HepG2 (cell line): Measurements from ENCODE around the gene HELZ. TPM values are rescaled to one million over a fixed set of nuclear protein-coding genes. Genes with fewer than 3 reads are reported as not detected.

Source experiments
- AKNA ChIP-seq: sonication (generic); formaldehyde crosslinking; IDR thresholded peaks from 2 replicates; pipeline ENCODE4 v1.4.0; 2020; ENCODE audit warnings: missing genetic modification reagents, borderline replicate concordance
- ARNT ChIP-seq: fragments of 450-650 bp; IDR thresholded peaks from 2 replicates; pipeline ENCODE4 v1.6.1; 2017
- ARNT2 ChIP-seq: sonication (generic); formaldehyde crosslinking; IDR thresholded peaks from 2 replicates; pipeline ENCODE4 v1.8.0; 2022; ENCODE audit warnings: mild to moderate bottlenecking, low read depth, missing genetic modification reagents, moderate library complexity
- CBFB ChIP-seq: sonication (generic); formaldehyde crosslinking; IDR thresholded peaks from 2 replicates; pipeline ENCODE4 v1.4.0; 2020; ENCODE audit warnings: missing genetic modification reagents
- CTCF ChIP-seq: sonication (generic); formaldehyde crosslinking; IDR thresholded peaks from 2 replicates; pipeline ENCODE4 v1.5.0; 2020; ENCODE audit warnings: mild to moderate bottlenecking, missing genetic modification reagents, moderate library complexity
- FOXP1 ChIP-seq, 2 experiments: fragments of 450-650 bp in 1 of 2; IDR thresholded peaks; 2 replicates each; pipeline ENCODE4 v1.6.1; 2017 to 2018; ENCODE audit warnings: antibody characterized with exemption in 1 of 2
- HNF4A ChIP-seq: sonication (generic); formaldehyde crosslinking; IDR thresholded peaks from 2 replicates; pipeline ENCODE4 v1.4.0; 2020; ENCODE audit warnings: missing genetic modification reagents
- NCOA2 ChIP-seq: sonication (generic); formaldehyde crosslinking; IDR thresholded peaks from 2 replicates; pipeline ENCODE4 v1.8.0; 2022; ENCODE audit warnings: inconsistent platforms
- NONO ChIP-seq, 2 experiments: fragments of 450-650 bp in 1 of 2; sonication (generic) in 1 of 2; formaldehyde crosslinking in 1 of 2; IDR thresholded peaks in 1 of 2; conservative IDR thresholded peaks in 1 of 2; 2 replicates each; pipeline versions ENCODE4 v1.6.1 to v1.8.0; 2017 to 2022; ENCODE audit warnings: mild to moderate bottlenecking in 1 of 2, missing genetic modification reagents in 1 of 2, moderate library complexity in 1 of 2
- NR1H2 ChIP-seq: sonication (generic); formaldehyde crosslinking; IDR thresholded peaks from 2 replicates; pipeline ENCODE4 v1.8.1; 2022; ENCODE audit warnings: low read depth, missing genetic modification reagents, borderline replicate concordance
- NR2F1 ChIP-seq, 2 experiments: fragments of 450-650 bp in 1 of 2; formaldehyde crosslinking in 1 of 2; IDR thresholded peaks; 2 replicates each; pipeline versions ENCODE4 v1.5.0 to v1.6.1; 2016 to 2020; ENCODE audit warnings: mild to moderate bottlenecking in 1 of 2, missing compliant biosample characterization in 1 of 2, missing genetic modification reagents in 1 of 2, moderate library complexity in 1 of 2
- SMARCC2 ChIP-seq: fragments of 450-650 bp; IDR thresholded peaks from 2 replicates; pipeline ENCODE4 v1.6.1; 2017; ENCODE audit warnings: antibody characterized with exemption, mild to moderate bottlenecking
- YEATS2 ChIP-seq: sonication (generic); formaldehyde crosslinking; IDR thresholded peaks from 2 replicates; pipeline ENCODE4 v1.4.0; 2020; ENCODE audit warnings: missing genetic modification reagents, borderline replicate concordance
- ZBTB20 ChIP-seq: sonication (generic); formaldehyde crosslinking; IDR thresholded peaks from 2 replicates; pipeline ENCODE4 v1.8.1; 2023; ENCODE audit warnings: missing genetic modification reagents, low read depth, mild to moderate bottlenecking, borderline replicate concordance
- ZBTB46 ChIP-seq: sonication (generic); formaldehyde crosslinking; IDR thresholded peaks from 2 replicates; pipeline ENCODE4 v1.4.0; 2020; ENCODE audit warnings: mild to moderate bottlenecking, missing genetic modification reagents, borderline replicate concordance
- ZNF276 ChIP-seq: sonication (generic); formaldehyde crosslinking; IDR thresholded peaks from 2 replicates; pipeline ENCODE4 v1.4.0; 2020; ENCODE audit warnings: mild to moderate bottlenecking, low read depth, missing genetic modification reagents
- ZNF468 ChIP-seq: sonication (generic); formaldehyde crosslinking; IDR thresholded peaks from 2 replicates; pipeline ENCODE4 v1.8.0; 2022; ENCODE audit warnings: mild to moderate bottlenecking, moderate library complexity, missing genetic modification reagents
- ZNF644 ChIP-seq: IDR thresholded peaks from 2 replicates; pipeline ENCODE4 v1.6.1; 2016; ENCODE audit warnings: low read depth
- polyA plus RNA-seq, 8 experiments: library from polyadenylated mRNA; depleted of rRNA in 3 of 8; stranded (reverse) in 7 of 8; unstranded in 1 of 8; fragments of >200 nt; fragmentation: Illumina TruSeq in 4 of 8; extraction: Trizol in 4 of 8; gene quantifications; 2 replicates each; pipeline versions ENCODE4 v1.2.1 to v1.2.3, GENCODE V29; 2011 to 2016; ENCODE audit warnings: low read depth in 4 of 8, missing spikeins in 1 of 8, mixed read lengths in 1 of 8; ENCODE audit not compliant: insufficient read depth in 1 of 8
- total RNA-seq, 5 experiments: library from RNA; depleted of rRNA; stranded (reverse); fragments of >200 nt; fragmentation: Illumina TruSeq; extraction: Trizol; gene quantifications; 2 replicates each; pipeline ENCODE4 v1.2.3, GENCODE V29; 2016; ENCODE audit warnings: low read depth in 1 of 5

Gene HELZ
- total and polyA plus RNA-seq, 2 of the 13 experiments (the other 11 are each of a cell fraction or from before 2014, with no cell fraction given) = 35.3 to 52.4 TPM

GRCh38 chr17:67246653-67247415 lies 1.8 kb upstream of the HELZ start (continued):
- no peak for TF ChIP-seq ZBTB46 (CRISPR knock-in tag)
- TF ChIP-seq ZNF468 (CRISPR knock-in tag) = no peak
- TF ChIP-seq AKNA (CRISPR knock-in tag) = no peak
- peak; percentile 93 for TF ChIP-seq ZBTB20
- 0 out of 2 replicates have a peak, but pooled peaks have one; percentile 62 for TF ChIP-seq CBFB
- no peak for TF ChIP-seq ZNF276 (CRISPR knock-in tag)
- TF ChIP-seq NCOA2 = peak; percentile 81
- TF ChIP-seq FOXP1 (IDR thresholded peaks at IDR 0.05) = peak; percentile 93
- TF ChIP-seq FOXP1 (CRISPR knock-in tag; IDR thresholded peaks at IDR 0.05) = peak; percentile 97
- peak; percentile 45 to 50; a peak in 1 of 4 replicates for TF ChIP-seq NR2F1 (CRISPR knock-in tag; IDR thresholded peaks at IDR 0.05)
- peak; percentile 40; the same call in 1 of the 2 replicates for TF ChIP-seq ARNT2
- TF ChIP-seq SMARCC2 = no peak
- TF ChIP-seq NONO (IDR thresholded peaks at IDR 0.05) = no peak
- TF ChIP-seq NONO (CRISPR knock-in tag; conservative IDR thresholded peaks at IDR 0.05) = 0 out of 2 replicates have a peak, but pooled peaks have one; percentile 42
- TF ChIP-seq ZNF644 (CRISPR knock-in tag) = peak; percentile 38; the same call in 1 of the 2 replicates
- no peak for TF ChIP-seq YEATS2
- no peak for TF ChIP-seq ARNT
- TF ChIP-seq NR1H2 = no peak; the same call in 1 of the 2 replicates
- peak; percentile 30; the same call in 1 of the 2 replicates for TF ChIP-seq CTCF (CRISPR knock-in tag)
- TF ChIP-seq HNF4A (CRISPR knock-in tag) = peak; percentile 88
